Measurements from ENCODE around the gene PEX14. TPM values are rescaled to one million over a fixed set of nuclear protein-coding genes. Genes with fewer than 3 reads are reported as not detected.

Gene PEX14
- total RNA-seq, 5 donors from 2014 or later (not counting 1 experiment from before 2014, with no cell fraction given) = 22.3 to 24.5 (median 22.7) TPM

- H3K9me3 Mint-ChIP-seq = no peaks in the 10 kb centered on the region
- POLR2A ChIA-PET = no interaction called here
- WGBS (ENCODE audit: insufficient coverage) = 93% methylated on average over 5 of the region's 7 CpGs
- Histone ChIP-seq H3K27me3 (replicated peaks in 1 of 2; ENCODE audit: control insufficient read depth in 2 of 2, extremely low read depth in 1 of 2, insufficient read depth in 2 of 2, low read length in 1 of 2) (no peaks in the 10 kb centered on the region), H3K9me3 (no peaks in the 10 kb centered on the region), H3K36me3 (ENCODE audit: control insufficient read depth in 2 of 2, extremely low read depth in 1 of 2, insufficient read depth in 1 of 2, low read length in 1 of 2) (peaks cover 0 to 3% of the 10 kb centered on the region in 2 donors), H3K4me1 (ENCODE audit: control insufficient read depth in 1 of 2, extremely low read depth in 1 of 2, insufficient read depth in 2 of 2, low read length in 2 of 2) (no peaks in the 10 kb centered on the region), H3K27ac (ENCODE audit: low read length) (no peak overlapping the region), H3K4me3 (ENCODE audit: control insufficient read depth in 1 of 2, extremely low read depth in 1 of 2, low read length in 1 of 2) (no peak overlapping the region)
- H3K4me1 Mint-ChIP-seq = no peaks in the 10 kb centered on the region
- H3K36me3 Mint-ChIP-seq = peaks cover 49% of the 10 kb centered on the region
- no peak for DNase-seq
- no peak for ATAC-seq (replicated peaks in 1 of 4)
- no peak overlapping the region for H3K27ac Mint-ChIP-seq
- H3K4me3 Mint-ChIP-seq = no peak overlapping the region
- CTCF ChIA-PET = no interaction called here
- no peaks in the 10 kb centered on the region for H3K27me3 Mint-ChIP-seq
Measured at GRCh38 chr1:10606064-10606463, 131.3 kb downstream of the PEX14 start.

GRCh38 chr1:10607228-10607627 lies 132.5 kb downstream of the PEX14 start:
- no peaks in the 10 kb centered on the region for H3K27me3 Mint-ChIP-seq
- 100% methylated on average over 2 of the region's 3 CpGs for whole genome bisulfite sequencing (ENCODE audit: insufficient coverage)
- no peaks in the 10 kb centered on the region for H3K27me3 ChIP-seq (replicated peaks in 1 of 2; ENCODE audit: control insufficient read depth in 2 of 2, extremely low read depth in 1 of 2, insufficient read depth in 2 of 2, low read length in 1 of 2)
- no peak overlapping the region for H3K27ac Mint-ChIP-seq
- no peak overlapping the region for H3K4me3 ChIP-seq (ENCODE audit: control insufficient read depth in 1 of 2, extremely low read depth in 1 of 2, low read length in 1 of 2)
- no peak overlapping the region for H3K27ac ChIP-seq (ENCODE audit: low read length)
- no peaks in the 10 kb centered on the region for H3K4me1 Mint-ChIP-seq
- H3K4me3 Mint-ChIP-seq = no peak overlapping the region
- H3K36me3 Mint-ChIP-seq = peaks cover 39% of the 10 kb centered on the region
- ChIA-PET POLR2A (interaction anchor here in 1 of 2 donors (0.6 to 0.7 kb wide), 2 partner anchors 73 to 245 kb away, joined by 3 to 6 read pairs; no protein-coding TSS in a partner anchor), CTCF (no interaction called here)
- no peaks in the 10 kb centered on the region for H3K9me3 Mint-ChIP-seq
- no peaks in the 10 kb centered on the region for H3K9me3 ChIP-seq
- no peak for DNase-seq
- H3K36me3 ChIP-seq (ENCODE audit: control insufficient read depth in 2 of 2, extremely low read depth in 1 of 2, insufficient read depth in 1 of 2, low read length in 1 of 2) = peaks cover 0 to 3% of the 10 kb centered on the region in 2 donors
- no peak for ATAC-seq (replicated peaks in 1 of 4)
- no peaks in the 10 kb centered on the region for H3K4me1 ChIP-seq (ENCODE audit: control insufficient read depth in 1 of 2, extremely low read depth in 1 of 2, insufficient read depth in 2 of 2, low read length in 2 of 2)

- Histone ChIP-seq H3K27ac (ENCODE audit: low read length) (no peak overlapping the region), H3K4me1 (ENCODE audit: control insufficient read depth in 1 of 2, extremely low read depth in 1 of 2, insufficient read depth in 2 of 2, low read length in 2 of 2) (no peaks in the 10 kb centered on the region), H3K4me3 (ENCODE audit: control insufficient read depth in 1 of 2, extremely low read depth in 1 of 2, low read length in 1 of 2) (no peak overlapping the region), H3K27me3 (replicated peaks in 1 of 2; ENCODE audit: control insufficient read depth in 2 of 2, extremely low read depth in 1 of 2, insufficient read depth in 2 of 2, low read length in 1 of 2) (no peaks in the 10 kb centered on the region), H3K36me3 (ENCODE audit: control insufficient read depth in 2 of 2, extremely low read depth in 1 of 2, insufficient read depth in 1 of 2, low read length in 1 of 2) (peaks cover 0 to 4% of the 10 kb centered on the region in 2 donors), H3K9me3 (no peaks in the 10 kb centered on the region)
- no peak overlapping the region for H3K4me3 Mint-ChIP-seq
- CTCF ChIA-PET = no interaction called here
- no peak for DNase-seq
- no peaks in the 10 kb centered on the region for H3K9me3 Mint-ChIP-seq
- no peaks in the 10 kb centered on the region for H3K27me3 Mint-ChIP-seq
- H3K36me3 Mint-ChIP-seq = peaks cover 34% of the 10 kb centered on the region
- POLR2A ChIA-PET = no interaction called here
- H3K27ac Mint-ChIP-seq = no peak overlapping the region
- WGBS (ENCODE audit: insufficient coverage) = 100% methylated on average over 1 of the region's 2 CpGs
- H3K4me1 Mint-ChIP-seq = no peaks in the 10 kb centered on the region
- no peak for ATAC-seq (replicated peaks in 1 of 4)
Measured at GRCh38 chr1:10608690-10609089, 133.9 kb downstream of the PEX14 start.

GRCh38 chr1:10610901-10611600 lies 136.3 kb downstream of the PEX14 start:
- no peak overlapping the region for H3K27ac Mint-ChIP-seq
- H3K27me3 Mint-ChIP-seq = no peaks in the 10 kb centered on the region
- H3K9me3 ChIP-seq = no peaks in the 10 kb centered on the region
- no peaks in the 10 kb centered on the region for H3K4me1 ChIP-seq (ENCODE audit: control insufficient read depth in 1 of 2, extremely low read depth in 1 of 2, insufficient read depth in 2 of 2, low read length in 2 of 2)
- H3K9me3 Mint-ChIP-seq = no peaks in the 10 kb centered on the region
- POLR2A ChIA-PET = no interaction called here
- H3K27ac ChIP-seq (ENCODE audit: low read length) = no peak overlapping the region
- H3K27me3 ChIP-seq (replicated peaks in 1 of 2; ENCODE audit: control insufficient read depth in 2 of 2, extremely low read depth in 1 of 2, insufficient read depth in 2 of 2, low read length in 1 of 2) = no peaks in the 10 kb centered on the region
- CTCF ChIA-PET = no interaction called here
- DNase-seq (no peak), ATAC-seq (replicated peaks in 1 of 4) (no peak)
- no peak overlapping the region for H3K4me3 Mint-ChIP-seq
- peaks cover 0 to 3% of the 10 kb centered on the region in 2 donors for H3K36me3 ChIP-seq (ENCODE audit: control insufficient read depth in 2 of 2, extremely low read depth in 1 of 2, insufficient read depth in 1 of 2, low read length in 1 of 2)
- H3K4me3 ChIP-seq (ENCODE audit: control insufficient read depth in 1 of 2, extremely low read depth in 1 of 2, low read length in 1 of 2) = no peak overlapping the region
- H3K4me1 Mint-ChIP-seq = no peaks in the 10 kb centered on the region
- peaks cover 19% of the 10 kb centered on the region for H3K36me3 Mint-ChIP-seq
- no CpG with 5 or more reads among the region's 6 CpGs for WGBS (ENCODE audit: insufficient coverage)

GRCh38 chr1:10612436-10613160 lies 137.8 kb downstream of the PEX14 start:
- Histone ChIP-seq H3K4me3 (ENCODE audit: control insufficient read depth in 1 of 2, extremely low read depth in 1 of 2, low read length in 1 of 2) (no peak overlapping the region), H3K4me1 (ENCODE audit: control insufficient read depth in 1 of 2, extremely low read depth in 1 of 2, insufficient read depth in 2 of 2, low read length in 2 of 2) (no peaks in the 10 kb centered on the region), H3K27me3 (replicated peaks in 1 of 2; ENCODE audit: control insufficient read depth in 2 of 2, extremely low read depth in 1 of 2, insufficient read depth in 2 of 2, low read length in 1 of 2) (no peaks in the 10 kb centered on the region), H3K36me3 (ENCODE audit: control insufficient read depth in 2 of 2, extremely low read depth in 1 of 2, insufficient read depth in 1 of 2, low read length in 1 of 2) (peaks cover 0 to 5% of the 10 kb centered on the region in 2 donors), H3K27ac (ENCODE audit: low read length) (no peak overlapping the region), H3K9me3 (no peaks in the 10 kb centered on the region)
- Mint-ChIP-seq H3K4me3 (no peak overlapping the region), H3K27me3 (no peaks in the 10 kb centered on the region), H3K36me3 (peaks cover 17% of the 10 kb centered on the region), H3K4me1 (no peaks in the 10 kb centered on the region), H3K27ac (no peak overlapping the region), H3K9me3 (no peaks in the 10 kb centered on the region)
- ChIA-PET CTCF (no interaction called here), POLR2A (interaction anchor here in 1 of 2 donors (0.9 kb wide), 1 partner anchor 9 kb away, joined by 3 read pairs; no protein-coding TSS in a partner anchor)
- no peak for DNase-seq
- no peak for ATAC-seq (replicated peaks in 1 of 4)
- 91% methylated on average over 10 of the region's 12 CpGs for WGBS (ENCODE audit: insufficient coverage)

GRCh38 chr1:10613340-10613739 lies 138.6 kb downstream of the PEX14 start:
- Histone ChIP-seq H3K9me3 (no peaks in the 10 kb centered on the region), H3K27ac (ENCODE audit: low read length) (no peak overlapping the region), H3K4me3 (ENCODE audit: control insufficient read depth in 1 of 2, extremely low read depth in 1 of 2, low read length in 1 of 2) (no peak overlapping the region), H3K27me3 (replicated peaks in 1 of 2; ENCODE audit: control insufficient read depth in 2 of 2, extremely low read depth in 1 of 2, insufficient read depth in 2 of 2, low read length in 1 of 2) (no peaks in the 10 kb centered on the region), H3K4me1 (ENCODE audit: control insufficient read depth in 1 of 2, extremely low read depth in 1 of 2, insufficient read depth in 2 of 2, low read length in 2 of 2) (no peaks in the 10 kb centered on the region), H3K36me3 (ENCODE audit: control insufficient read depth in 2 of 2, extremely low read depth in 1 of 2, insufficient read depth in 1 of 2, low read length in 1 of 2) (peaks cover 0 to 10% of the 10 kb centered on the region in 2 donors)
- ChIA-PET CTCF (no interaction called here), POLR2A (no interaction called here)
- ATAC-seq (replicated peaks in 1 of 4) (no peak), DNase-seq (no peak)
- H3K9me3 Mint-ChIP-seq = no peaks in the 10 kb centered on the region
- no peak overlapping the region for H3K27ac Mint-ChIP-seq
- H3K4me1 Mint-ChIP-seq = no peaks in the 10 kb centered on the region
- H3K27me3 Mint-ChIP-seq = no peaks in the 10 kb centered on the region
- peaks cover 18% of the 10 kb centered on the region for H3K36me3 Mint-ChIP-seq
- WGBS (ENCODE audit: insufficient coverage) = 92% methylated on average over 8 of the region's 10 CpGs
- H3K4me3 Mint-ChIP-seq = no peak overlapping the region

Measured in T-cell (primary cell).